Trophoblast cell (in vitro differentiated cells and primary cell): Measurements from ENCODE around the gene SRRM2.

ENCODE experiments used
- DNase-seq, 2 donors: peaks; one replicate each; pipeline ENCODE4 v3.0.0-alpha.2; 2016
- H2AFZ ChIP-seq: 2 replicates; pipeline ENCODE4 v1.6.1; 2013; ENCODE audit warnings: low read length, moderate library complexity, mild to moderate bottlenecking; ENCODE audit not compliant: insufficient read depth, poor library complexity
- H2AK5ac ChIP-seq: 2 replicates; pipeline ENCODE4 v1.6.1; 2013; ENCODE audit warnings: mild to moderate bottlenecking, low read length
- H2BK120ac ChIP-seq: 2 replicates; pipeline ENCODE4 v1.6.1; 2013; ENCODE audit warnings: low read length, mild to moderate bottlenecking, moderate library complexity; ENCODE audit not compliant: insufficient read depth, poor library complexity
- H2BK12ac ChIP-seq: 2 replicates; pipeline ENCODE4 v1.6.1; 2013; ENCODE audit warnings: mild to moderate bottlenecking, low read length, moderate library complexity
- H2BK5ac ChIP-seq: 2 replicates; pipeline ENCODE4 v1.6.1; 2013; ENCODE audit warnings: low read length, low read depth, moderate library complexity, mild to moderate bottlenecking; ENCODE audit not compliant: poor library complexity
- H3K14ac ChIP-seq: 2 replicates; pipeline ENCODE4 v1.6.1; 2013; ENCODE audit warnings: mild to moderate bottlenecking, low read length
- H3K18ac ChIP-seq: 2 replicates; pipeline ENCODE4 v1.6.1; 2013; ENCODE audit warnings: mild to moderate bottlenecking, low read length
- H3K23ac ChIP-seq: 2 replicates; pipeline ENCODE4 v1.6.1; 2013; ENCODE audit warnings: low read length
- H3K27ac ChIP-seq: 2 replicates; pipeline ENCODE4 v1.5.1; 2013; ENCODE audit warnings: low read depth, mild to moderate bottlenecking, inconsistent platforms, low read length, moderate library complexity
- H3K27me3 ChIP-seq: 2 replicates; pipeline ENCODE4 v1.6.1; 2013; ENCODE audit warnings: inconsistent platforms, mild to moderate bottlenecking, low read length, moderate library complexity; ENCODE audit not compliant: insufficient read depth
- H3K36me3 ChIP-seq, 2 experiments: 1 replicate in 1 of 2; 2 replicates in 1 of 2; pipeline ENCODE4 v1.6.1; 2013; ENCODE audit warnings: low read length in 2 of 2, mild to moderate bottlenecking in 2 of 2, moderate library complexity in 1 of 2; ENCODE audit not compliant: insufficient read depth in 2 of 2, control insufficient read depth in 1 of 2
- H3K4ac ChIP-seq: 2 replicates; pipeline ENCODE4 v1.6.1; 2013; ENCODE audit warnings: low read depth, mild to moderate bottlenecking, low read length, moderate library complexity
- H3K4me1 ChIP-seq, 2 experiments: 1 replicate in 1 of 2; 2 replicates in 1 of 2; pipeline ENCODE4 v1.6.1; 2013; ENCODE audit warnings: low read length in 2 of 2, mild to moderate bottlenecking in 2 of 2, moderate library complexity in 1 of 2; ENCODE audit not compliant: insufficient read depth in 2 of 2, control insufficient read depth in 1 of 2
- H3K4me2 ChIP-seq: 2 replicates; pipeline ENCODE4 v1.6.1; 2013; ENCODE audit warnings: inconsistent platforms, mild to moderate bottlenecking, low read length, moderate library complexity
- H3K4me3 ChIP-seq: 2 replicates; pipeline ENCODE4 v1.5.1; 2013; ENCODE audit warnings: mild to moderate bottlenecking, low read depth, low read length, inconsistent platforms
- H3K79me1 ChIP-seq: one replicate; pipeline ENCODE4 v1.6.1; 2013; ENCODE audit warnings: low read length
- H3K79me2 ChIP-seq: 2 replicates; pipeline ENCODE4 v1.6.1; 2013; ENCODE audit warnings: low read length, mild to moderate bottlenecking; ENCODE audit not compliant: control insufficient read depth, insufficient read depth, poor library complexity
- H3K9ac ChIP-seq: 2 replicates; pipeline ENCODE4 v1.6.1; 2013; ENCODE audit warnings: mild to moderate bottlenecking, low read length
- H3K9me3 ChIP-seq: 2 replicates; pipeline ENCODE4 v1.6.1; 2013; ENCODE audit warnings: low read depth, mild to moderate bottlenecking, control low read depth, inconsistent platforms, low read length; ENCODE audit not compliant: insufficient read depth
- H4K12ac ChIP-seq: 2 replicates; pipeline ENCODE4 v1.6.1; 2013; ENCODE audit warnings: low read depth, mild to moderate bottlenecking, low read length, moderate library complexity
- H4K8ac ChIP-seq: 2 replicates; pipeline ENCODE4 v1.6.1; 2013; ENCODE audit warnings: low read depth, mild to moderate bottlenecking, low read length, moderate library complexity
- H4K91ac ChIP-seq: one replicate; pipeline ENCODE4 v1.6.1; 2013; ENCODE audit warnings: low read depth, mild to moderate bottlenecking, low read length, moderate library complexity
- WGBS: extraction: QIAGEN DNeasy Blood & Tissue Kit; methylation state at CpG from one replicate; pipeline ENCODE4 v1.1.7; 2013; ENCODE audit warnings: missing lambda C conversion rate; ENCODE audit not compliant: insufficient read length, insufficient coverage; ENCODE audit errors: extremely low coverage; 5-methylcytosine and 5-hydroxymethylcytosine counted together

The SRRM2 gene

DNA sequence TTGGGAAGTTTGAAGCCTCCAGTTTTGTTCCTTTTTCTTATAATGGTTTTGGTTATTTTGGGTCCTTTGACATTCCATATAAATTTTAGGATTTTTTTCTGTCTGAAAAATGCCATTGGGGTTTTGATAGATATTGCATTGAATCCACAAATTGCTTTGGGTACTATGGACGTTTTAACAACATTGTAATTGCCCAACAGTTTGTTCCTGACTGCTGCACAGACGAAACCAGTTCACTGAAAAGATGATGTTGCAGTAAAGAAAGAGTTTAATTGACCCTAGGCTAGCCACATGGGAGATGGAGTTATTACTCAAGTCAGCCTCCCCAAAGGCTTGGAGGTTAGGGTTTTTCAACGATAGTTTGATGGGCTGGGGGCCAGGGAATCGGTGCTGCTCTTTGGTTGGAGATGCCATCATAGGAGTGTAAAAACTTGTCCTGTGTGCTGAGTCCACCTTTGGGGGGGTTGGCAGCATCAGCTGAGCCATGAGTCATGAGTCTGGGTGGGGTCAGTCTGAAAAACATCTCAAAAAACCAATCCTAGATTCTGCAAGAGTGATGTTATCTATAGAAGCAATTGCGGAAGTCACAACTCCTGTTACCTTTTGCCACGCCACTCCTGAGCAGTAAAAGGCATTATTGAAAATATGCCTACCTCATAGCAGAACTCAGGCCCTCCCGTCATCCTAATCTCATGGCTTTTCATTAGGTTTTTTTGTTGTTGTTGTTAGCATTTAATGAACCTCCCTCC, 43.1 kb downstream of the SRRM2 start:
- Histone ChIP-seq H4K91ac (no peak overlapping the region), H3K4me2 (no peak overlapping the region), H3K4me1 (peaks cover 0 to 1% of the 10 kb centered on the region in 2 experiments), H4K8ac (no peak overlapping the region), H2BK12ac (no peak overlapping the region), H3K14ac (no peak overlapping the region), H3K4me3 (no peak overlapping the region), H3K36me3 (no peaks in the 10 kb centered on the region), H3K23ac (no peak overlapping the region), H2AK5ac (no peak overlapping the region), H3K18ac (no peak overlapping the region), H4K12ac (no peak overlapping the region), H2BK120ac (no peak overlapping the region), H2BK5ac (no peak overlapping the region), H3K9ac (no peak overlapping the region), H3K79me1 (no peaks in the 10 kb centered on the region), H2AFZ (no peak overlapping the region), H3K9me3 (no peaks in the 10 kb centered on the region), H3K79me2 (no peaks in the 10 kb centered on the region), H3K27me3 (no peaks in the 10 kb centered on the region), H3K27ac (no peak overlapping the region), H3K4ac (no peak overlapping the region)
- WGBS = no CpG with 5 or more reads among the region's 7 CpGs
- DNase-seq = peak in 1 of 2 donors; percentile 65

DNA sequence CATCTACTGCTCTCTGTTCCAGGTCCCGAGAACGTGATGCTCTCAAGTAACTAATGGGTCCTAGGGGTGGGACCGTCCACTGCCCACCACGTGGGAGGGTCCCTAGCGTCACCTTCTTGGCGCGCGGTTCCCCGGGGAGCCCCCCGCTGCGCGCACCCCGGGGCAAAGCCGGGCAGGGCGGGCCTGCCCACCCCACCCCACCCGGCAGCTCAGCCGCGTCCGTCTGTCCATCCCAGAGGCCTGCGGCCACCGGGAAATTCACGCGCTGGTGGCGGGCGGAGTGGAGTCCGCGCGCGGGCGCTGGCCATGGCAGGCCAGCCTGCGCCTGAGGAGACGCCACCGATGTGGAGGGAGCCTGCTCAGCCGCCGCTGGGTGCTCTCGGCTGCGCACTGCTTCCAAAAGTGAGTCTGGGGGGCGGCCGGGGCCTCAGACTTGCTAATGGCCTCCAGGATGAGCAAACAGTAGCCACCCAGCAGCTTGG, 46.3 kb downstream of the SRRM2 start:
- Histone ChIP-seq H2AK5ac (no peak overlapping the region), H4K8ac (no peak overlapping the region), H3K9me3 (no peaks in the 10 kb centered on the region), H3K79me2 (no peaks in the 10 kb centered on the region), H3K36me3 (no peaks in the 10 kb centered on the region), H2BK5ac (no peak overlapping the region), H3K4ac (no peak overlapping the region), H3K9ac (no peak overlapping the region), H3K23ac (no peak overlapping the region), H3K27ac (no peak overlapping the region), H2AFZ (no peak overlapping the region), H3K79me1 (no peaks in the 10 kb centered on the region), H2BK12ac (no peak overlapping the region), H3K4me2 (no peak overlapping the region), H3K14ac (no peak overlapping the region), H3K4me3 (no peak overlapping the region), H2BK120ac (no peak overlapping the region), H4K91ac (no peak overlapping the region), H4K12ac (no peak overlapping the region), H3K18ac (no peak overlapping the region), H3K27me3 (no peaks in the 10 kb centered on the region), H3K4me1 (peaks cover 0 to 1% of the 10 kb centered on the region in 2 experiments)
- DNase-seq = no peak
- WGBS = no CpG with 5 or more reads among the region's 39 CpGs

DNA sequence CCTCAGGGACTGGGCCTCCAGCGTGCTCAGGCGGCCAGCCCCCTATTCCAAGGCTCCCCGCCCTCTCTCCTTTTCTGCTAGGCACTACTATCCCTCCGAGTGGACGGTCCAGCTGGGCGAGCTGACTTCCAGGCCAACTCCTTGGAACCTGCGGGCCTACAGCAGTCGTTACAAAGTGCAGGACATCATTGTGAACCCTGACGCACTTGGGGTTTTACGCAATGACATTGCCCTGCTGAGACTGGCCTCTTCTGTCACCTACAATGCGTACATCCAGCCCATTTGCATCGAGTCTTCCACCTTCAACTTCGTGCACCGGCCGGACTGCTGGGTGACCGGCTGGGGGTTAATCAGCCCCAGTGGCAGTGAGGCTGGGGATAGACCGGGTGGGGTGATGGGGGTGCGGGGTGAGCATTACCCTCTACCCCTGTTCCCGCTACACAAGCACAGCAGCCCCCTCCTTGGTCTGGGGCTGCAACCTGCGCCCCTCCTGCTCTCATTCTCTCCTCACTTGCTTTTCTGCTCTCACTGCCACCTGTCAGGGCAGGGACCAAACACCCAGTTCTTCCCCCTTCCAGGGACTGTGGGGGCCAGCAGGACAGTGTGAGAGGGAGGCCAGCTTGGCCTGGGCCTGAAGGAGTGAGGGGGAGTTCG, 46.9 kb downstream of the SRRM2 start:
- H3K27ac ChIP-seq = no peak overlapping the region
- no peaks in the 10 kb centered on the region for H3K36me3 ChIP-seq
- peak; percentile 62 to 79 for DNase-seq
- no peaks in the 10 kb centered on the region for H3K79me1 ChIP-seq
- no peak overlapping the region for H3K4me2 ChIP-seq
- no peaks in the 10 kb centered on the region for H3K79me2 ChIP-seq
- no peak overlapping the region for H3K23ac ChIP-seq
- no peak overlapping the region for H4K8ac ChIP-seq
- peaks cover 5% of the 10 kb centered on the region for H3K9me3 ChIP-seq
- peaks cover 0 to 1% of the 10 kb centered on the region in 2 experiments for H3K4me1 ChIP-seq
- no peak overlapping the region for H2AK5ac ChIP-seq
- no peak overlapping the region for H2AFZ ChIP-seq
- H3K14ac ChIP-seq = no peak overlapping the region
- no peak overlapping the region for H3K4me3 ChIP-seq
- H2BK12ac ChIP-seq = no peak overlapping the region
- no peak overlapping the region for H4K12ac ChIP-seq
- no peaks in the 10 kb centered on the region for H3K27me3 ChIP-seq
- no peak overlapping the region for H4K91ac ChIP-seq
- no peak overlapping the region for H3K4ac ChIP-seq
- no CpG with 5 or more reads among the region's 21 CpGs for WGBS
- no peak overlapping the region for H3K9ac ChIP-seq
- H2BK5ac ChIP-seq = no peak overlapping the region
- no peak overlapping the region for H2BK120ac ChIP-seq
- no peak overlapping the region for H3K18ac ChIP-seq

DNA sequence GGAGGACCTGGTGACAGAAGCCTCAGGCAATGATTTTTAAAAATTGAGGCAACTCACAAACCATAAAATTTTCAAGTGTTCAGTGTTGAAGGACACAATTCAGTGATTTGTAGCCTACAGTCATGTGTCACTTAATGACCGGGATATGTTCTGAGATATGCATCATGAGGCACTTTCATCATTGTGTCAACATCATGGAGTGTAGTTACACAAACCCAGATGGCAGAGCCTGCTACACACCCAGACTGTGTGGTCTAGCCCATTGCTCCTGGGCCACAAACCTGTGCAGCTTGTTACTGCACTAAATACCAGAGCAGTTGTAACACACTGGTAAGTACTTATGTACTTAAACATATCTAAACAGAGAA, 47.4 kb downstream of the SRRM2 start:
- Histone ChIP-seq H3K4me2 (no peak overlapping the region), H3K36me3 (no peaks in the 10 kb centered on the region), H3K4me1 (peaks cover 0 to 1% of the 10 kb centered on the region in 2 experiments), H3K79me2 (no peaks in the 10 kb centered on the region), H3K9ac (no peak overlapping the region), H3K4ac (no peak overlapping the region), H3K27ac (no peak overlapping the region), H4K91ac (no peak overlapping the region), H3K79me1 (no peaks in the 10 kb centered on the region), H4K8ac (no peak overlapping the region), H2AFZ (no peak overlapping the region), H2BK12ac (no peak overlapping the region), H4K12ac (no peak overlapping the region), H3K14ac (no peak overlapping the region), H3K4me3 (no peak overlapping the region), H2BK5ac (no peak overlapping the region), H3K18ac (no peak overlapping the region), H2BK120ac (no peak overlapping the region), H3K9me3 (peaks cover 9% of the 10 kb centered on the region), H2AK5ac (no peak overlapping the region), H3K23ac (no peak overlapping the region), H3K27me3 (no peaks in the 10 kb centered on the region)
- DNase-seq = peak; percentile 46 to 82
- no CpG with 5 or more reads among the region's 1 CpG for WGBS
